T-helper 1 cell treated with Interleukin-12 subunit alpha and Interleukin-12 subunit beta and Interleukin-4 antibody, amounts not matched to agents 30 ng/mL and 1 ng/mL, for 36 hours (primary cell): ENCODE results near the gene CMBL. TPM values are rescaled to one million over a fixed set of nuclear protein-coding genes. Genes with fewer than 3 reads are reported as not detected.
"Not testable (repeated sequence)": the region's sequence is repeated elsewhere in the genome, so short reads cannot be mapped to it uniquely, and the experiment has no call there.

Experiments used
- intact Hi-C: fragments of 100-400 bp; cut with micrococcal nuclease; formaldehyde crosslinking; loops from one replicate; pipeline ENCODE4 v1.15.1; 2024
- total RNA-seq: library from RNA; stranded (reverse); gene quantifications from 2 replicates; pipeline ENCODE4 v1.2.3, GENCODE V29; 2022

The CMBL gene
- total RNA-seq, 1 donor from 2014 or later = 0.47 TPM

DNA sequence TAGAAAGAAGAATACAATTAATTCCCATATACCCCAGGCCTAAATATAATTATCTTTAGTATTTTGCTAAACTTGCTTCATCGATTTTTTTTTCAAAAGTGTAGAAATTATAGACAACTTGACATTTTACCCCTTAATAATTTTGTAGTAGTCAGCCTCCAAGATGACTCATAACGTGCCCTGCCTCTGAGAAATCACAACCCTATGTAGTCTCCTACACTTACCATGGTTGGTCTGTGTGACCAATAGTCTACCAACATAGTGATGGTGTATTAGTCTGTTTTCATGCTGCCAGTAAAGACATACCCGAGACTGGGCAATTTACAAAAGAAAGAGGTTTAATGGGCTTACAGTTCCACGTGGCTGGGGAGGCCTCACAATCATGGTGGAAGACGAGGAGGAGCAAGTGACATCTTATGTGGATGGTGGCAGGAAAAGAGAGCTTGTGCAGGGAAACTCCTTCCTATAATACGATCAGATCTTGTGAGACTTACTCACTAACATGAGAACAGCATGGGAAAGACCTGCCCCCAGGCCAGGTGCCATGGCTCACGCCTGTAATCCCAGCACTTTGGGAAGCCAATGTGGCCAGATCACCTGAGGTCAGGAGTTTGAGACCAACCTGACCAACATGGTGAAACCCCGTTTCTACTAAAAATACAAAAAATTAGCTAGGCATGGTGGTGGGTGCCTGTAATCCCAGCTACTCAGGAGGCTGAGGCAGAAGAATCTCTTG, 3.3 kb upstream of the CMBL start:
- intact Hi-C loops = not testable (repeated sequence)

DNA sequence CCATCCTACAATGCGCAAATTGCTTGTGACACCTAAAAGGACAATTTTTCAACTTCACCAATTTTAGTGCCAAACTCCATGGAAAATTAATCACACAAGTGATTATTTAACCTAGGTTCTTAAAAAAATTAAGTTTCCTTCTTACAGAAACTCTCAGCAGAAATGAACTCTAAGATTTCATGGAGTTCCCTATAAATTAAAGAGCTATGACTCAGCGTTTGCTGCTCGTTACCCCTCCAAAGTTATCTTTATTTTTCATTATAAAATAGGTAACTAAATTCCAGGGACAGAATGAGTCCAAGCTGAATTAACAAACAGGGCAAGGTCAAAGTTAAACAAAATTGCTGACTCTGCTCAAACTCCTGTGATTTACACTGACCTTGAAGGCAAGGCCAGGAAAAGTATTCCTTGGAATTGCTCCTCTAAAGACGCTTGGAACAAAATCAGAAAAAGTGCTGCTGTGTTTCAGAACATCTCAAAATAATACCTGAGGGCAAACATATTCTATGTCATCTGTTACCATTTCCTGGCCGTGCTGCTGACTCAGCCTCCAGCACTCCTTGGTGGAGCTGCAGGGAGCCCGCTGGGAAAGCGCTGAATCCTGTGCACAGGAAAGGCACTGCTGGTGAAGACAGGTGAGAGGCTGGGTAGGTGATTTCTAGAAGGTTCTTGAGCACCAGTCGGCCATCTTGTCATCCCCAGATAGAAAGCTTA, 2.5 kb upstream of the CMBL start:
- intact Hi-C loops = no loop called here

DNA sequence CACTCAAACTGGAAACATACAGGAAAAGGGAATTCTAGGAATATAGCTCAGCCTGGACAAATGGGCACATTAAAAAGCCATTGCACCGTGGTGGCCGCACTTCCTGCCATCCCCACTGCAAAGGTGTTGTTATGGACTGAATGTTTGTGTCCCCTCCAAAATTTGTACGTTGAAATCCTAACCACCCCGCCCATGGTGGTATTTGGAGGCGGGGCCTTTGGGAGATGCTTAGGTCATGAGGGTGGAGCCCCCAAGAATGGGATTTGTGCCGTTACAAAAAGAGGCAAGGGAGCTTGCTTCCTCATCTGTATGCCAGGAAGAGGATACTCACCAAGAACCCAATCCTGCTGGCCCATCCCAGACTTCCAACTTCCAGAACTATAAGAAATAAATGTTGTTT, 1.1 kb upstream of the CMBL start:
- intact Hi-C loops = no loop called here

DNA sequence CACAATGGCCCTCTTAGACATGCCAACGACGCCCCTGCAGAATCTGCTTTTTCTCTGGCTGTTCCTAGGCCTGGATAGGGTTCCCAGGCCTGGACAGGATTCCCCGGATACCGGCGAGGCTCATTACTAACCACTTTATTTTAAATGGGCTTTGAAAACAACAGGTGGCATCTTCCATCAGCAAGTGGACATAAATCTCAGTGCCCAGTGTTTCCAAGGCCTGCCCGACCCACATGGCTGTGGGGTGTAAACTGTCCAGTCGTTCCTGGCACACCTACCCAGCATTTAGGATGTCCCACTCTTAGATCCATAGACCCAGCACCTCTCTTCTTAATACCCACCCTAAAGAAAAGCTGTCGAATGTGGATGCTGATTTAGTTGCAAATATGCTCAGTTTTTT, 896 bp downstream of the CMBL start:
- intact Hi-C loops = no loop called here

DNA sequence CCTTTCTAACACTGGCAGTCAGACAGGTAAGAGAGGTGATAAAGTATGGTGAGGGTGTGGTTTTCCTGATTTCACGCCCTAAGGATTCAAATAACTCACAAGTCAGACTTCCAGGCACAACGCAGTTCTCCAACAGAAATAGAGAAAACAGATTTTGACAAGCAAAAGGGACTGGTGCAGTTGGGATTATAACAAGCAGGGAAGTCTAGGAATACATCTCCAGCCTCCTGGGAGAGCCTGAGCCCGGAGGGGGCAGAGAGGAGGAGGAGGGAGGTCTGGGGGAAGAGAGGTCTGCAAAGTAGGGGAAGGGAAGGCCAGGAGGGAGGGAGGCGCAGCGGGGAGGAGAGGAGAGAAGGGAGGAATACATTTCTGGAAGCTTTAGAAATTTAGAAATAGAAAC, 1.6 kb downstream of the CMBL start:
- intact Hi-C loops = no loop called here

DNA sequence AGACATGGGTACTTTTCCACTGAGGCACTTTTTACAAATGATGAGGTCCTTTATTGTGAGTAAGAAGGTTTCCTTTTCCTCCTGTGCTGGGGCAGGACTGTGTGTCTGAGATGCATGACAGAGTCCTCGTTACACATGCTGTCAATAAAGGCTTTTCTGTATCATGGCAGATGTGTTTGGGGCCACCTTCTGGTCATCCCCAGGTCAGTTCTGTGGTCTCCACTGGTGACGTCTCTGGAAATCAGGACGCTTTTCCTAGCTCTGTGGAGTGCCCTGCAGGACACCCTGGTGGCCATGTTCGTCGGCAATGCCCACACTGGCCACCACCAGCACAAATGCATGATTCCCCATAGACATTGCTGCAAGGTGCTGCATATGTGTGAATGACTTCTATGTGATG, 2.8 kb downstream of the CMBL start:
- intact Hi-C loops = no loop called here

DNA sequence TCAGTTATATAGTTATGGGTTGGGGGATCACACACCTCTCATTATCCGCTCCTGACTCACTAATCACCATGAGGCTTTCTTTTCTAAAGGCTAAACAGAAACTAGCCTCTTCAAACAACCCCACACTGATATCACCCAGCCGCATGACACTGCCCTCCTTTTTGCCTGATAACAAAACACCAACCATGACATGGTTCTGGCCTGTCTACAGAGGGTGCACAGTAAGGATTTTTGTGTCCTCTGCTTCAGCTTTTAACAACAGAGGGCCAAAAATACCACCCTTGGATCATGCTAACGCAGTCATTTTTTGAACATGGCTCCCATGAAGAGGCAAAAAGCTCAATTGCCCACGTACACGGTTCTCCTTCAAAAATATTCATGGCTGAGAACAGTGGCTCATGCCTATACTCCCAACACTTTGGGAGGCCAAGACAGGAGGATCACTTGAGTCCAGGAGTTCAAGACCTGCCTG, 4.0 kb downstream of the CMBL start:
- intact Hi-C loops = no loop called here

DNA sequence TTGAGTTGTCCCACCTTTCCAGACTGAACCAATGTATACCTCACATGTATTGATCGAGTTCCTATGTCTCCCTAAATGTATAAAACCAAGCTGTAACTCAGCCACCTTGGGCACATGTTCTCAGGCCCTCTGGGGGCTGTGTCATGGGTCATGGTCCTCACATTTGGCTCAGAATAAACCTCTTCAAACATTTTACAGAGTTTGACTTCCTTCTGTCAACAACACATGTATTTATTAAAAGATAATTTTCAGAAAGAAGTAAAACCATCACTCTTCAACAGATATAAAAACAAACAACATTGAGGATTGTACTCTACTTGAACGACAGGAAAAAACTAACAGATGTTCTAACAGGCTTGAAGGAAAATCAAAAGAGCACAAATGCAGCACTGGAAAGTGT, 4.5 kb downstream of the CMBL start:
- intact Hi-C loops = no loop called here

DNA sequence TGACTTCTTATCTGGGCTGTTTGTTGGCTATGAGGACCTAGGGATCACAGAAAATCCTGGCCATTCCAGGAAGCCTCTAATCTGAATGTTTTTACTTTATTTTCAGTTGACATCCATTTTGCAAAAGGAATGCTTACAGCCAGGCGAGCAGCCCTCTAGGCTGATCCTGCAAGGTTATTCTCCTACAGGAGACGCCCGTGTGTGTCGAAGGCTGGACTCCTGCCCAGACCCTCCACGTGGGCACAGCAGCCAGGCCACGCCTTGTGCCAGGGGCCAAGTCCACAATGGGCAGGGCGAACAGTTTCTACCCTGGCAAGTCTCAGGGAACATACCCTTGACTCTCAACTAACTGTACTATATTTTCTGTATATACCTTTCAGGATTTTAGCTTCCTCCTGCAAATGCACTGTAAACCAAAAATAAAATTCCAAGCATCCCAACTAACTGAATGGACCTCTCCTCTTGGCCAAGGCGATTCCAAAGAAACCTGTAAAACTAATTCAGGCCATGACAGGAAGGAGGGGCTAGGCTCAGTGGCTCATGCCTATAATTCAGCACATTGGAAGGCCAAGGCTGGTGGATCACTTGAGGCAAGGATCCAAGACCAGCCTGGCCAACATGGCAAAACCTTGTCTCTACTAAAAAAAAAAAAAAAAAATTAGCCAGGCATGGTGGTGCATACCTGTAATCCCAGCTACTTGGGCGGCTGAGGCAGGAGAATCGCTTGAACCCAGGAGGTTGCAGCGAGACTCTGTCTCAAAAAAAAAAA, 5.7 kb downstream of the CMBL start:
- intact Hi-C loops = no loop called here

DNA sequence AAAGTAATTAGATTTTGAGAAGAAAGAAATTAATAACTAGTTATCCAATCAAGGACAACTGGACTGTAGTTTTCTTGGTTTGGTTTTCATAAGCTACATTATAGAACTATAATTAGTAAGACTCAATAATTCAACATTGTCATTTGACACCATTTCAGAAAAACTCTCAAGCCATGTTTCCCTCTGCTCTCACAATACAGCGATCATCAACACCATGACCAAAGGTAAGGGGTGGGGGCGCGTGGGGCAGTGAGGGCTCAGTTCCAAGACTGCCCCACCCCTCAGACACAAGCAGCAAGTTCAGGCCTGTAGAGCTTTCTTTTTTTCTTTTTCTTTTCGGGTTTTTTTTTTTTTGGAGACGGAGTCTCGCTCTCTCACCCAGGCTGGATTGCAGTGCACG, 6.4 kb downstream of the CMBL start:
- intact Hi-C loops = no loop called here

DNA sequence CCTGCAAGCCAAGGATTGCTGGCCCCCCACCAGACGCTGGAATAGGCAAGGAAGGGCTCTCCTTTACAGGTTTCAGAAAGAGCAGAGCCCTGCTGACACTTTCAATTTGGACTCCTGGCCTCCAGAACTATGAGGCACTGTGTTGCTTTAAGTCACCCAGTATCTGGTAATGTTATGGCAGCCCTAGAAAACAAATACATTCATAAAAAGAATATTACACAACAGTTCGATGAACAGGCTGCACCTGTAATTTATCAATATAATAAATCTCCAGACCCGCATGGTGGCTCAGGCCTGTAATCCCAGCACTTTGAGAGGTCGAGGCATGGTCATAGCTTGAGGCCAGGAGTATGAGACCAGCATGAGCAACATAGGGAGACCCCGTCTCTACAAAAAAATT, 7.5 kb downstream of the CMBL start:
- intact Hi-C loops = no loop called here

DNA sequence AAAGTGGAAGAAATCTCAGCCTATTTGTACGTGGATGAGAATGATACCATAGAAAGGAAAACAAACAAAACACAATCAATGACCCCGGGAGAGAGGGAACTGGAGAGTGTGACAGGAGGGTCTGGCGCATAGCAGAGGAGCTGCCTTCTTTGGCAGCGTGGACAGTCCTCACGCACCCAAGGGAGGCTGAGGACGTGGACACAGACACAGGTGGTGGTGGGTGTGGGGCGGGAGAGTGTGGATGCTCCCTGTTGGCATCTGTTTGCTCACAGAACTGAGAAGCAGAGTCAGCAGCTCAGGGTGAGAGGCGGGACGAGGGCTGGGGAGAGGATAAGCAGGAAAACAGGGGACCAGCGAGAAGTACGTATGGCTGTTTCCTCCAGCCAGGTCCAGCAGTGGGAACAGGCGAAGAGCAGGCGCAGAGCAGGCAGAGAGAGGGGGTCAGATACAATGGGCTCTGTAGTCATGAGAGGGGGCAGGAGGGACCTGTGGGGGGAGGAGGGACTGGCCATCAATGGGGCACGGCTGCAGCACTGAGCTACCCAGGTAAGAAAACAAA, 10.0 kb downstream of the CMBL start:
- intact Hi-C loops = no loop called here

DNA sequence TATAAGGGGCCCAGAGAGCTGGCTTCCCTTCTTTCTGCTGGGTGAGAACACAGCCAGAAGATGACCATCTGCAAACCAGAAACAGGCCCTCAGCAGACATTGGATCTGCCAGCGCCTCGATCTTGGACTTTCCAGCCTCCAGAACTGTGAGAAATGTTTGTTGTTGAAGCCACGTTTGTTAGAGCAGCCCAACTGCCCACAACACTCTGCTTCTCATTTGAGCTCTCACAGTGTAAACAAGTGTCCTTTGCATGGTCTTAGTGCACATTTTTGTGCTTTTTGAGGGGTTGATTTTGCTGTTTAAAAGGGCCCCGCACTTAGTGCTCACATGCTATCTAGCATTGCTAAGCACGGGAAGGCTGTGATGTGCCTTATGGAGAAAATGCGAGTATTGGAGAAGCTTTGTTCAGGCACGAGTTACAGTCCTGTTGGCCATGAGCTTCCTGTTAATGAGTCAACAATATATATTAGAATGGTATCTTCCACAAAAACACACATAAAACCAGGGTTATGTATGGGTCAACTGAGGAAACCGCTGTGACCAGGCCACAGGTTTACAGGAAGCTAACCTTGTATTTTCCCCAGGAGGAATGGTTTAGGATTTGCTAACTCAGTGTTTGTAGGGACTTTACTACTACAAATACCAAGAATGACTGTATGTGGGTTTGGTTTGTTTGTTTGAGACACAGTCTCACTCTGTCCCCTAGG, 11.9 kb downstream of the CMBL start:
- intact Hi-C loops = no loop called here

DNA sequence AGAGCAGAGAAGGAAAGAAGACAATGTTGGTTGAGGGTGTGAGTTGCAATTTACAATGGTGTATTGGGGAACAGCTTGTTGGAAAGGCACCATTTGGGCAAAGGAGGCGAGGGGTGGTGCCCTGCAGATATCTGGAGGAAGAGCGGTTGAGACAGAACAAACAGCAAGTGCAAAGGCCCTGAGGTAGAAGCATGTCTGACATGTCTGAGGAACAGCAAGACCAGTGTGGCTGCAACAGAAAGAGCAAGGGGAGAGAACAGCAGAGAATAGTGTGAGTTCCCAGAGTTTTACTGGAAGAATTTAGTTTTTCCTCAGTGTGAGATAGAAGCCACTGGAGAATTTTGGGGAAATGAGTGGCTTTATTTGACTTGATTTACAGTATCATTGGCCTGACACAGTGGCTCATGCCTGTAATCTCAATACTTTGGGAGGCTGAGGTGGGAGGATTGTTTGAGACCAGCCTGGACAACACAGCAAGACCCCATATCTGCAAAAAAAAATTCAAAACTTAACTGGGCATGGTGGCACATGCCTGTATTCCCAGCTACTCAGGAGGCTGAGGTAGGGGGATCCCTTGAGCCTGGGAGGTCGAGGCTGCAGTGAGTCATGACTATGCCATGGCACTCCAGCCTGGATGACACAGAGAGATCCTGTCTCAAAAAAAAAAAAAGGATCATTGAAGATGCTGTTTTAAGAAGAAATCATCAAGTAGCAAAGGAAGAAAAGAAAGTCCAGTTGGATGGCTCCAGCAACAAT, 13.6 kb downstream of the CMBL start:
- intact Hi-C loops = no loop called here

DNA sequence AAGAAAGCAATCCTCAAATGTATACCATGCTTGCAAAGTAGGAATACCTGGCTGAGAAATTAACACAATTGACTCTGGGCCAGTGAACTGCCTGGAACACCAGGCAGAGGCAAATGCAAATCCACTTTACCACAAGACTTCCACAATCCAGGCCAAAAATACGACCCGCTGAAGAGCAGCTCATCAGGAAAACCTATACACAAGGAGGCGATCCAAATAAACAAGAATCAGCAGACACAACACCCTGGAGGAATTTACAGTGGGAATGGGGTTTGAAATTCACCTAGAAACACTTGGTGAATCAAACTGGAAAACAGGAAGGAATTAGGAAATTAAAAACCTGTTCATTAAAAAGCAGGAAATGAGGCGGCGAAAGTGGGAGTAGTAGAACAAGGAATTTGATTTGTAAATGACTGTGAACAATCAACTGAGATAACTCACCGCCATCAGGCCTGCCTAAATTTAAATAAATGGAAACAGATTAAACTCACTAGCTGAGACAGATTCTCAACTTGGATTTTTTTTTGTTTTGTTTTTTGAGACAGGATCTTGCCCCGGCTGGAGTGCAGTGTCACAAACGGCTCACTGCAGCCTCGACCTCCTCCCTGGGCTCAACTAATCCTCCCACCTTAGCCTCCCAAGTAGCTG, 15.9 kb downstream of the CMBL start:
- intact Hi-C loops = no loop called here

DNA sequence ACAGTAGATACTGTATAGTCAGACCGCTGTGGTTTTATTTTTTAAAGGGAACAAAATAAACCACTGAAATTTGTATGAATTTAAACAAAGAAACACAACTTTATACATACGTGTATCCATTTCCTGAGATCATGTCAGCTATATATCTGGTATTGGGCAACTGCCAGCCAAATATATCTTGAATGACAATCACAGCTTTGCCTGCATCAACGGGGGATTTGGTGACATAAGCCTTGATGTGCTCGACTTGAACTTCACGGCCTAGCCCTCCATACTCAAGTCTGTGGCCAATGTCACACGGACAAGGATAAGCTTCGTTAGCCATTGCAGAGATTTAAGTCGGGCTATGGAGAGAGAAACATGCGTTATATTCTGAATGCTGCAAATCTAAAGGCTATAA, 17.3 kb downstream of the CMBL start:
- intact Hi-C loops = no loop called here

DNA sequence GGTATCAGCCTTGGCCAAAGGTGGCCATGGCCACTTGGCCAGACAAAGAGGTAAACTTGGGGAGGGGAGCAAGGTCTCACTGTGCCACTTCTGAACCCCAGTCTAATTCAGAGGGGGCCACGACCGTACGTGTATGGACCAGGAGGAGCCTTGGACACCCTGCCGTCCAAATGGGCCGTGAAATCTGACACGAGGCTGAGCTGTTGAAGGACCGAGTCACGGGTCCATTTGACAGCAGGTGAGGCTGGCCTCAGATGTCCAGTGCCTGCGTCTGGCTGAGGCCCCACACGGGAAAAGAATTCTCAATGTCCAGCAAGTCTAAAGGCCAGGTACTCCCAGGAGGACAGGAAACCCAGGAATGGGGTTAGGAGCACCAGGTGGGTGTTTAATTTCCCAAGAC, 17.7 kb downstream of the CMBL start:
- intact Hi-C loops = loop anchor here (10.0 kb wide), 1 partner anchor 475 kb away; the partner anchor contains the start of gene DAP

DNA sequence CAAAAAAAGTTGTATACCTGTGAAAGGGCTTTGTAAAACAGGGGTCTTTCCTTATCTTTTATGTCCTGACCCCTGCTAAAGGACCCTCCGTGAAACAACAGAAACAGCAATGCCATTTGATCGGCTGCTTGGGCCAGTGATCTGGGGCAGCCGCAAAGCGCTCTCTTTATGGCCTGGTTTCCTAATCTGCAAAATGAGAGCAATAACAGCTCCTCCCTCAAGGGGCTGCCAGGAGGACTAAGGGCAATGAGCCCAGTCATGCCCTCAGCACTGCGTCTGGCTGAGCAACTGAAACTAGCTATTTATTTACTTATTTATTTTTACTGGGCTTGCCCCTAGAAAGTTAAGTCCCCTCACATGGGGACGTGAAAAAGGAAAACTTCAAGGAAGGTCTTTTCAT, 18.3 kb downstream of the CMBL start:
- intact Hi-C loops = loop anchor here (10.0 kb wide), 1 partner anchor 475 kb away; the partner anchor contains the start of gene DAP

DNA sequence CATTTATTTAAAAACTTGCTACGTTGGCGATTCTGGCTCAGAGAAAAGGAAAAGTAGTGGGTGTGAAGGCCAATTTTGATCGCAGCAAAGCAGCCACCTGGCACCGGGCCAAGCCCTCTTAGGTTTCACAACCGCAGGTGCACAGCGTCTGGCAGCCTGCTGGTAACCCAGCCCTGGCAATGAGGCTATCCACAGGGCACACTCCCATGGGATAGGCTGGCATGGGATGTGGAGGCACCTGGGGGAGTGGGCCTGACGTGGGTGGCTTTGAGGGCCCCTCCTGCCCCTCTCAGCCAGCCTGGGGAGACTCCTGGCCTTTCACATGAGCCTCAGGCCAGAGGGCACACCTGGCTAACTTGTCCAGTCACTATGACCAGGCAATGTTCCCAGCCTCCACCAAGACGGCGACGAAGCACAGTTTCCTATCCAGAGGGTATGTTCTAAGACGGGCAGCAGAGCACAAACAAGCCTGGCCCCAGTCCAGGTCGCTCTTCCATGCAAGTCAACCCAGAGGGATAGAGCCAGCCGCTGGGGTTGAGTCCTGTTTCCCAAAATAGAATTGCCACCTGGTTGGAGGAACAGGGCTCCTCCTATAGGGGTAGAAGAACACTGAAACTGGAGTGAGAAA, 19.0 kb downstream of the CMBL start:
- intact Hi-C loops = loop anchor here (10.0 kb wide), 1 partner anchor 476 kb away; the partner anchor contains the start of gene DAP
